K562 (cell line): ENCODE data around the gene PIGX. TPM values are rescaled to one million over a fixed set of nuclear protein-coding genes. Genes with fewer than 3 reads are reported as not detected.
A peak's percentile ranks its signal among the peaks of the same experiment; 100 is the strongest.

ENCODE experiments used
- BRF1 ChIP-seq: IDR thresholded peaks from 3 replicates; pipeline ENCODE4 v1.6.1; 2011; ENCODE audit warnings: borderline replicate concordance, mild to moderate bottlenecking; ENCODE audit not compliant: insufficient read length; ENCODE audit errors: extremely low read depth
- C11orf30 ChIP-seq: fragments of 450-650 bp; IDR thresholded peaks from 2 replicates; pipeline ENCODE4 v1.6.1; 2016; ENCODE audit warnings: low read depth, mild to moderate bottlenecking
- ELF2 ChIP-seq: fragments of 250-450 bp; sonication (Bioruptor Pico); IDR thresholded peaks from 2 replicates; pipeline ENCODE4 v1.5.0; 2021; ENCODE audit warnings: mild to moderate bottlenecking
- EP300 ChIP-seq: IDR thresholded peaks from 2 replicates; pipeline ENCODE4 v1.6.1; 2012; ENCODE audit warnings: low read length, improper control_type of control experiment
- FOXA3 ChIP-seq, 2 experiments: fragments of 450-650 bp in 1 of 2; sonication (generic) in 1 of 2; formaldehyde crosslinking; IDR thresholded peaks in 1 of 2; conservative IDR thresholded peaks in 1 of 2; 2 replicates each; pipeline versions ENCODE4 v1.4.0 to v1.8.0; 2020 to 2022; ENCODE audit warnings: mild to moderate bottlenecking in 2 of 2, missing genetic modification reagents in 1 of 2
- FOXK2 ChIP-seq, 2 experiments: fragments of 450-650 bp; IDR thresholded peaks in 1 of 2; conservative IDR thresholded peaks in 1 of 2; 2 replicates each; pipeline ENCODE4 v1.6.1; 2016; ENCODE audit warnings: low read depth in 2 of 2, mild to moderate bottlenecking in 1 of 2
- GABPA ChIP-seq: fragments of 200-800 bp; sonication (Bioruptor generic); conservative IDR thresholded peaks from 2 replicates; pipeline ENCODE4 v1.6.1; 2016; ENCODE audit warnings: low read depth, missing genetic modification characterization, missing compliant biosample characterization
- GATA2 ChIP-seq: sonication (generic); formaldehyde crosslinking; IDR thresholded peaks from 2 replicates; pipeline ENCODE4 v1.4.0; 2020; ENCODE audit warnings: mild to moderate bottlenecking, missing genetic modification reagents
- HNRNPL ChIP-seq: fragments of 200-400 bp; formaldehyde crosslinking; IDR thresholded peaks from 2 replicates; pipeline ENCODE4 v1.6.1; 2017; ENCODE audit warnings: low read depth, mild to moderate bottlenecking, low read length
- JUN ChIP-seq, 2 experiments: sonication (generic) in 1 of 2; formaldehyde crosslinking in 1 of 2; IDR thresholded peaks; 2 replicates each; pipeline versions ENCODE4 v1.6.1 to v1.8.0; 2012 to 2022; ENCODE audit warnings: borderline replicate concordance in 2 of 2, mild to moderate bottlenecking in 2 of 2, improper control_type of control experiment in 1 of 2, low read depth in 1 of 2, low read length in 1 of 2, missing genetic modification reagents in 1 of 2
- PHB ChIP-seq: fragments of 250-450 bp; sonication (Bioruptor Pico); IDR thresholded peaks from 2 replicates; pipeline ENCODE4 v1.5.0; 2021
- SMARCC2 ChIP-seq: fragments of 450-650 bp; IDR thresholded peaks from 2 replicates; pipeline ENCODE4 v1.6.1; 2017; ENCODE audit warnings: antibody characterized with exemption, moderate library complexity, mild to moderate bottlenecking, low read depth
- SRSF3 ChIP-seq: fragments of 200-400 bp; formaldehyde crosslinking; IDR thresholded peaks from 2 replicates; pipeline ENCODE4 v1.6.1; 2016; ENCODE audit warnings: mild to moderate bottlenecking, low read length, moderate library complexity; ENCODE audit not compliant: insufficient read depth
- ZNF146 ChIP-seq: IDR thresholded peaks from one replicate; pipeline ENCODE4 v1.6.1; 2018; ENCODE audit warnings: missing compliant biosample characterization; ENCODE audit not compliant: unreplicated experiment
- ZNF318 ChIP-seq, 2 experiments: fragments of 450-650 bp; IDR thresholded peaks; 2 replicates each; pipeline ENCODE4 v1.6.1; 2016; ENCODE audit warnings: mild to moderate bottlenecking in 2 of 2, borderline replicate concordance in 1 of 2, low read depth in 1 of 2, moderate library complexity in 1 of 2
- ZNF384 ChIP-seq: IDR thresholded peaks from 2 replicates; pipeline ENCODE4 v1.6.1; 2012; ENCODE audit warnings: low read depth, low read length, improper control_type of control experiment
- ZNF766 ChIP-seq: fragments of 200-800 bp; sonication (Bioruptor generic); conservative IDR thresholded peaks from 2 replicates; pipeline ENCODE4 v1.6.1; 2016; ENCODE audit warnings: missing genetic modification characterization, missing compliant biosample characterization
- polyA plus RNA-seq, 8 experiments: library from polyadenylated mRNA; depleted of rRNA in 4 of 8; stranded (reverse) in 5 of 8; unstranded in 3 of 8; fragments of >200 nt; fragmentation: Nextera tagmentation in 2 of 8; fragmentation: Illumina TruSeq in 1 of 8; extraction: Ambion mirVana in 2 of 8; extraction: Trizol in 1 of 8; gene quantifications; 2 replicates each; pipeline versions ENCODE4 v1.2.1 to v1.2.3, GENCODE V29; 2011 to 2014; ENCODE audit warnings: inconsistent platforms in 1 of 8, missing spikeins in 1 of 8
- total RNA-seq, 7 experiments: library from RNA; depleted of rRNA in 6 of 7; stranded (reverse); fragments of >200 nt in 6 of 7; fragmentation: Illumina TruSeq in 2 of 7; extraction: Trizol in 2 of 7; gene quantifications; 2 replicates each; pipeline versions ENCODE4 v1.2.1 to v1.2.3, GENCODE V29; 2011 to 2021; ENCODE audit warnings: low replicate concordance in 1 of 7
- TF ChIP-seq, protein P1 (sequence below): sonication (generic); formaldehyde crosslinking; IDR thresholded peaks from 2 replicates; pipeline ENCODE4 v1.8.0; 2022; ENCODE audit warnings: missing genetic modification reagents, mild to moderate bottlenecking, moderate library complexity, borderline replicate concordance

Gene PIGX
- total and polyA plus RNA-seq, 9 of the 15 experiments (the other 6 are each of a cell fraction or from before 2014, with no cell fraction given), result 3.7 to 36.3 (median 26.9) TPM

DNA sequence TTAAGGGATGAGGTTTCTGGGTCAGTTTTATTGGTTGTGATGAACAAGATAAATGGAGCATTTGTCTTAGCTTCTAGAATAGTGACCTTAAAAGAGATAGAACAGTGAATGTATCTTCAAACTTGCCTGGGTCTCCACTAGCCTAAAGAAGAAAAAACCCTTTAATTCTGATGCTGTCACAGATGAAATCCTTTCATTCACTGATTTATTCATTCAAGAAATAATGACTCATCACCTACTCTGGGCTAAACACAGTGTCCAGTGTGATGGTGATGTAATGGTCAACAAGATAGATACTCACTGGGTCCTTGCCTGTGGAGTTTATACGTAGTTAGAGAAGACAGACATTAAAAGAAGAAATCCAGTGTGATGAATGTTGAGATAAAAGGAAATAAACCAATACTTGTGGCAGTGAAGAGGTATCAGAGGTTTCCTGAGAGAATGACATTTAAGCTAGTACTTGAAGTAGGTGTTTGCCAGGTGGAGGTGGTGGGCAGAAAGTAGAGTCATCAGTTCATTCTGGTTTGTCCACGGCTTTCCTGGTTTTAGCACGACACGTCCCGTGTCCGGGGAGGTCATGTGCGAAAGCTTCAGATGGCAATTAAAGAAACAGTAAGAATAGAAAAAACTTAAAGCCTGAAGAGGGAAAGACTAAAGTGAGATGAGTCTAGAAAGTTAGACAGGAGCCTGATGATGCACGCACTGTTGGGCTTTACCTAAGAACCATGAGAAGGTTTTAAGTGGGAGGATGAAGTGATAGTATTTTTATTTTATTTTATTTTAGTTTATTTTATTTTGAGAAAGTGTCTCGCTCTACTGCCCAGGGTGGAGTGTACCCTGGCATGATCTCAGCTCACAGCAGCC lies 45.9 kb downstream of the PIGX start (continued):
- TF ChIP-seq HNRNPL (no peak), SMARCC2 (no peak), C11orf30 (peak; percentile 20; the same call in 1 of the 2 replicates), BRF1 (no peak), ZNF318 (IDR thresholded peaks at IDR 0.05; ENCODE audit: borderline replicate concordance in 1 of 2, low read depth in 1 of 2) (no peak), PHB (CRISPR knock-in tag) (no peak), ELF2 (CRISPR knock-in tag) (no peak), JUN (IDR thresholded peaks at IDR 0.05; ENCODE audit: borderline replicate concordance, low read depth, low read length) (peak; percentile 56; the same call in 1 of the 2 replicates), JUN (CRISPR knock-in tag; IDR thresholded peaks at IDR 0.05; ENCODE audit: borderline replicate concordance) (no peak), GABPA (no peak), SRSF3 (no peak), FOXA3 (CRISPR knock-in tag; conservative IDR thresholded peaks at IDR 0.05 in 1 of 2, IDR thresholded peaks at IDR 0.05 in 1 of 2) (no peak), GATA2 (CRISPR knock-in tag) (no peak), ZNF766 (CRISPR knock-in tag) (no peak), ZNF384 (no peak), FOXK2 (conservative IDR thresholded peaks at IDR 0.05 in 1 of 2, IDR thresholded peaks at IDR 0.05 in 1 of 2; ENCODE audit: low read depth in 2 of 2) (0 out of 4 replicates have a peak, but pooled peaks of 1 of the 2 experiments have one; percentile 16), EP300 (no peak), ZNF146 (CRISPR knock-in tag) (no peak)
- TF ChIP-seq, protein P1, sequence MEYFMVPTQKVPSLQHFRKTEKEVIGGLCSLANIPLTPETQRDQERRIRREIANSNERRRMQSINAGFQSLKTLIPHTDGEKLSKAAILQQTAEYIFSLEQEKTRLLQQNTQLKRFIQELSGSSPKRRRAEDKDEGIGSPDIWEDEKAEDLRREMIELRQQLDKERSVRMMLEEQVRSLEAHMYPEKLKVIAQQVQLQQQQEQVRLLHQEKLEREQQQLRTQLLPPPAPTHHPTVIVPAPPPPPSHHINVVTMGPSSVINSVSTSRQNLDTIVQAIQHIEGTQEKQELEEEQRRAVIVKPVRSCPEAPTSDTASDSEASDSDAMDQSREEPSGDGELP (CRISPR knock-in tag), result no peak
